22Rv1 (cell line): ENCODE data around the gene EHMT2.

ENCODE experiments used
- H3K27ac ChIP-seq: fragments of 450-650 bp; 2 replicates; pipeline ENCODE4 v1.5.1; 2017
- CTCF ChIP-seq: fragments of 450-650 bp; IDR thresholded peaks from 2 replicates; pipeline ENCODE4 v1.5.1; 2017; ENCODE audit warnings: mild to moderate bottlenecking
- ZFX ChIP-seq: fragments of 450-650 bp; IDR thresholded peaks from 2 replicates; pipeline ENCODE4 v1.6.1; 2017; ENCODE audit warnings: antibody characterized with exemption, borderline replicate concordance

Gene EHMT2

GRCh38 chr6:31897612-31898382 is at the start of gene EHMT2:
EHMT2 (minus strand) TSS chr6:31897698; CDS start chr6:31897677, 21 bp downstream.
- no peak for TF ChIP-seq ZFX
- TF ChIP-seq CTCF, result no peak
- peak within 1 kb of the TSS; percentile 92 for H3K27ac ChIP-seq

- no peak overlapping the region for H3K27ac ChIP-seq
- TF ChIP-seq CTCF, result no peak
- no peak for TF ChIP-seq ZFX
Observed at GRCh38 chr6:31947070-31947675, 49.7 kb upstream of the EHMT2 start.

GRCh38 chr6:31946370-31946885 is 48.9 kb upstream of the EHMT2 start:
- TF ChIP-seq CTCF (no peak), ZFX (no peak)
- no peak overlapping the region for H3K27ac ChIP-seq

GRCh38 chr6:31945507-31946369 is 48.2 kb upstream of the EHMT2 start, which contains the start of gene CFB:
CFB (plus strand) TSS chr6:31946095; CDS start chr6:31946222, 127 bp downstream.
- TF ChIP-seq ZFX (no peak), CTCF (no peak)

GRCh38 chr6:31945154-31945506 is 47.6 kb upstream of the EHMT2 start:
- H3K27ac ChIP-seq, result no peak overlapping the region
- TF ChIP-seq CTCF (no peak), ZFX (no peak)

More at GRCh38 chr6:31945507-31946369, 48.2 kb upstream of the EHMT2 start, which contains the start of gene CFB:
- no peak within 1 kb of the TSS for H3K27ac ChIP-seq

- H3K27ac ChIP-seq, result no peak overlapping the region
- TF ChIP-seq ZFX, result no peak
- TF ChIP-seq CTCF, result no peak
Observed at GRCh38 chr6:31943742-31944141, 46.2 kb upstream of the EHMT2 start.
